ENCODE measurements around the gene YIPF3. TPM values are rescaled to one million over a fixed set of nuclear protein-coding genes. Genes with fewer than 3 reads are reported as not detected.

Gene YIPF3
- total and polyA plus RNA-seq, 9 of the 15 experiments (the other 6 are each of a cell fraction or from before 2014, with no cell fraction given) = 27.5 to 75.3 (median 57.6) TPM

DNA sequence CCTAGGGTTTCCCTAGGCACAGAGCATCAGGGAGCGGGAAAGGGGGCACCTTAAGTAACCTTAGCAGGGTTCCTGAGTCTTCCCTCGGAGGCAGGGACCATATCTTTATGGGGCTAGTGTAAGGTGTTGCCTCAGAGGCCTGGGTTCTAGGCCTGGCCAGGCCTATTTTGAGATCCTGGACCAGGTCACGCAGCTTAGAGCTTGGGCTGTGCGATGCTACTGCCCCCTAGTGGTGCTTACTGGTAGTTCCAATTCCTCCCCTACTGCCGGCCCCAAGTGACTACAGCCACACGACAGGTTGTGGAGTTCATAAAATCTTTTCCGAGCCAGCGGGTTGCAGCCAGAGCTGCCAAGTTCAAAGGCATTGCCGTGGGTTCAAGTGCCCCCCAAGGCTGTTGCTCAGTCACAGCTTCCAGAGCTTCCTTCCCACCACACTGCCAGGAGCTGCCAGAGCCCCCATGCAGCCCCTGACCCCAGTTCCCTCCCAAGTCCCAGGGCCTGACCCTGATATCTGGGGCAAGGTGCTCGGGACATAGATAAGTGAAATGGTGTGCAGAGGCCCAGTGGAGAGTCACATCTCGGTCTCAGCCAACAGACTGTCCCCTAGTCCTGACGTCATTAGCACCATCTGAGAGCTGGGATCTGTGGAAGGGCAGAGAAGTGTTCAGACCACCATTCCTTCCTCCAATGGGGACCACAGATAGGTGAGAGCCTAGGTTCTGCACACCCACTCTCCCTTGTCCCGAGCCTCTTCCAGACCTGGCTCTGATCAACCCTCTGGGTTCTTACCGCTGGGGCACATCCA is 9.9 kb downstream of the YIPF3 start (continued):
- TF ChIP-seq, protein P1, sequence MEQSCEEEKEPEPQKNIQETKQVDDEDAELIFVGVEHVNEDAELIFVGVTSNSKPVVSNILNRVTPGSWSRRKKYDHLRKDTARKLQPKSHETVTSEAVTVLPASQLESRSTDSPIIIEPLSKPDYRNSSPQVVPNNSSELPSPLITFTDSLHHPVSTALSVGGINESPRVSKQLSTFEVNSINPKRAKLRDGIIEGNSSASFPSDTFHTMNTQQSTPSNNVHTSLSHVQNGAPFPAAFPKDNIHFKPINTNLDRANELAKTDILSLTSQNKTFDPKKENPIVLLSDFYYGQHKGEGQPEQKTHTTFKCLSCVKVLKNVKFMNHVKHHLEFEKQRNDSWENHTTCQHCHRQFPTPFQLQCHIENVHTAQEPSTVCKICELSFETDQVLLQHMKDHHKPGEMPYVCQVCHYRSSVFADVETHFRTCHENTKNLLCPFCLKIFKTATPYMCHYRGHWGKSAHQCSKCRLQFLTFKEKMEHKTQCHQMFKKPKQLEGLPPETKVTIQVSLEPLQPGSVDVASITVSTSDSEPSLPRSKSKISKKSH (CRISPR knock-in tag; IDR thresholded peaks at IDR 0.05) = no peak
- TF ChIP-seq, protein P2, sequence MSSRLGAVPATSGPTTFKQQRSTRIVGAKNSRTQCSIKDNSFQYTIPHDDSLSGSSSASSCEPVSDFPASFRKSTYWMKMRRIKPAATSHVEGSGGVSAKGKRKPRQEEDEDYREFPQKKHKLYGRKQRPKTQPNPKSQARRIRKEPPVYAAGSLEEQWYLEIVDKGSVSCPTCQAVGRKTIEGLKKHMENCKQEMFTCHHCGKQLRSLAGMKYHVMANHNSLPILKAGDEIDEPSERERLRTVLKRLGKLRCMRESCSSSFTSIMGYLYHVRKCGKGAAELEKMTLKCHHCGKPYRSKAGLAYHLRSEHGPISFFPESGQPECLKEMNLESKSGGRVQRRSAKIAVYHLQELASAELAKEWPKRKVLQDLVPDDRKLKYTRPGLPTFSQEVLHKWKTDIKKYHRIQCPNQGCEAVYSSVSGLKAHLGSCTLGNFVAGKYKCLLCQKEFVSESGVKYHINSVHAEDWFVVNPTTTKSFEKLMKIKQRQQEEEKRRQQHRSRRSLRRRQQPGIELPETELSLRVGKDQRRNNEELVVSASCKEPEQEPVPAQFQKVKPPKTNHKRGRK (tag; IDR thresholded peaks at IDR 0.05) = no peak
- TF ChIP-seq CTBP1 (IDR thresholded peaks at IDR 0.05; ENCODE audit: borderline replicate concordance) (peak; percentile 25; the same call in 1 of the 2 replicates), HNRNPL (IDR thresholded peaks at IDR 0.05; ENCODE audit: low read depth, low read length) (no peak), ZNF12 (CRISPR knock-in tag; IDR thresholded peaks at IDR 0.05) (no peak), HNRNPLL (IDR thresholded peaks at IDR 0.05; ENCODE audit: low read depth, low read length, poor library complexity, severe bottlenecking) (no peak), POLR2G (IDR thresholded peaks at IDR 0.05; ENCODE audit: low read depth, low read length) (peak; percentile 29; the same call in 1 of the 2 replicates), KLF16 (IDR thresholded peaks at IDR 0.05) (peak; percentile 43; the same call in 1 of the 2 replicates), SRSF9 (IDR thresholded peaks at IDR 0.05; ENCODE audit: borderline replicate concordance, low read depth, low read length) (no peak), CEBPB (tag; IDR thresholded peaks at IDR 0.05) (no peak), PCBP1 (IDR thresholded peaks at IDR 0.05; ENCODE audit: low read depth, low read length, poor library complexity, severe bottlenecking) (no peak), FOXA1 (IDR thresholded peaks at IDR 0.05; ENCODE audit: borderline replicate concordance) (no peak), ADNP (tag; IDR thresholded peaks at IDR 0.05) (no peak), ARHGAP35 (IDR thresholded peaks at IDR 0.05; ENCODE audit: partially characterized antibody) (no peak), ZNF589 (CRISPR knock-in tag; IDR thresholded peaks at IDR 0.05; ENCODE audit: low read depth) (no peak), RAD21 (CRISPR knock-in tag; conservative IDR thresholded peaks at IDR 0.05 in 1 of 2, IDR thresholded peaks at IDR 0.05 in 1 of 2) (peak; percentile 85 to 91)
- TF ChIP-seq, protein P3, sequence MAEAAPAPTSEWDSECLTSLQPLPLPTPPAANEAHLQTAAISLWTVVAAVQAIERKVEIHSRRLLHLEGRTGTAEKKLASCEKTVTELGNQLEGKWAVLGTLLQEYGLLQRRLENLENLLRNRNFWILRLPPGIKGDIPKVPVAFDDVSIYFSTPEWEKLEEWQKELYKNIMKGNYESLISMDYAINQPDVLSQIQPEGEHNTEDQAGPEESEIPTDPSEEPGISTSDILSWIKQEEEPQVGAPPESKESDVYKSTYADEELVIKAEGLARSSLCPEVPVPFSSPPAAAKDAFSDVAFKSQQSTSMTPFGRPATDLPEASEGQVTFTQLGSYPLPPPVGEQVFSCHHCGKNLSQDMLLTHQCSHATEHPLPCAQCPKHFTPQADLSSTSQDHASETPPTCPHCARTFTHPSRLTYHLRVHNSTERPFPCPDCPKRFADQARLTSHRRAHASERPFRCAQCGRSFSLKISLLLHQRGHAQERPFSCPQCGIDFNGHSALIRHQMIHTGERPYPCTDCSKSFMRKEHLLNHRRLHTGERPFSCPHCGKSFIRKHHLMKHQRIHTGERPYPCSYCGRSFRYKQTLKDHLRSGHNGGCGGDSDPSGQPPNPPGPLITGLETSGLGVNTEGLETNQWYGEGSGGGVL (CRISPR knock-in tag; IDR thresholded peaks at IDR 0.05) = no peak
- TF ChIP-seq, protein P4, sequence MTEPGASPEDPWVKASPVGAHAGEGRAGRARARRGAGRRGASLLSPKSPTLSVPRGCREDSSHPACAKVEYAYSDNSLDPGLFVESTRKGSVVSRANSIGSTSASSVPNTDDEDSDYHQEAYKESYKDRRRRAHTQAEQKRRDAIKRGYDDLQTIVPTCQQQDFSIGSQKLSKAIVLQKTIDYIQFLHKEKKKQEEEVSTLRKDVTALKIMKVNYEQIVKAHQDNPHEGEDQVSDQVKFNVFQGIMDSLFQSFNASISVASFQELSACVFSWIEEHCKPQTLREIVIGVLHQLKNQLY (CRISPR knock-in tag; conservative IDR thresholded peaks at IDR 0.05) = no peak
